GM12891 (cell line): ENCODE data around the gene VPS11.

ENCODE experiments used
- POLR2A ChIP-seq: IDR thresholded peaks from 2 replicates; pipeline ENCODE4 v1.6.1; 2011; ENCODE audit warnings: low read depth, low read length, control low read depth
- TAF1 ChIP-seq: IDR thresholded peaks from 2 replicates; pipeline ENCODE4 v1.6.1; 2011; ENCODE audit warnings: low read depth, low read length, control low read depth

GRCh38 chr11:119118227-119118626 is 50.6 kb downstream of the VPS11 start:
- TF ChIP-seq POLR2A (no peak), TAF1 (no peak)
